ENCODE results near the gene RPTOR. TPM values are rescaled to one million over a fixed set of nuclear protein-coding genes. Genes with fewer than 3 reads are reported as not detected.

The RPTOR gene
- total RNA-seq, 2 donors from 2014 or later, result 62.0 to 228 TPM

GRCh38 chr17:80931421-80932265 lies 387.0 kb downstream of the RPTOR start:
- Mint-ChIP-seq H3K36me3 (ENCODE audit: low read depth) (peaks cover 97% of the 10 kb centered on the region), H3K27me3 (no peaks in the 10 kb centered on the region), H3K4me3 (peak overlapping the region; percentile 23), H3K9me3 (no peaks in the 10 kb centered on the region), H3K4me1 (peaks cover 27% of the 10 kb centered on the region), H3K27ac (peak overlapping the region; percentile 78)
- ATAC-seq (replicated peaks), result peak; percentile 11

- Mint-ChIP-seq H3K4me3 (no peak overlapping the region), H3K27me3 (no peaks in the 10 kb centered on the region)
These were observed 390.9 kb downstream of the RPTOR start for GRCh38 chr17:80935526-80935925.

DNA sequence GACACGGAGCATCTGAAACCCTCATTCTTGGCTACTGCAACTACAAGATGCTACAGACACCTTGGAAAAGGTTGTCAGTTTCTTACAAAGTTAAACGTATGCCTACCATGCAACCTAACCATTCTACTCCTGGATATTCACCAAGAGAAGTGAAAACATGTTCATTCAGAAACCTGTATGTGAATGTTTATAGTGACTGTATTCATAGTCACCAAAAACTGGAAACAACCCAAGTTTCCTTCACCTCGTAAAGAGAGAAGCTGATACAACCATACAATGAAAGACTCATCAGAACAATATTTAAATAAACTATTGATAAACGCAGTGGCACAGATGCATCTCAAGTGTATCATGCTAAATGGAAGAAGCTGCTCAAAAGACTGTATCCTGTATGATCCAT lies 391.6 kb downstream of the RPTOR start:
- Mint-ChIP-seq H3K9me3 (no peaks in the 10 kb centered on the region), H3K27me3 (no peaks in the 10 kb centered on the region), H3K4me1 (peaks cover 47% of the 10 kb centered on the region), H3K36me3 (ENCODE audit: low read depth) (peaks cover 97% of the 10 kb centered on the region), H3K27ac (peak overlapping the region; percentile 86), H3K4me3 (peak overlapping the region; percentile 62)
- peak; percentile 7 for ATAC-seq (replicated peaks)

More at GRCh38 chr17:80935526-80935925, 390.9 kb downstream of the RPTOR start:
- Mint-ChIP-seq H3K4me1 (peaks cover 47% of the 10 kb centered on the region), H3K27ac (peak overlapping the region; percentile 86), H3K36me3 (ENCODE audit: low read depth) (peaks cover 97% of the 10 kb centered on the region), H3K9me3 (no peaks in the 10 kb centered on the region)
- no peak for ATAC-seq (replicated peaks)

DNA sequence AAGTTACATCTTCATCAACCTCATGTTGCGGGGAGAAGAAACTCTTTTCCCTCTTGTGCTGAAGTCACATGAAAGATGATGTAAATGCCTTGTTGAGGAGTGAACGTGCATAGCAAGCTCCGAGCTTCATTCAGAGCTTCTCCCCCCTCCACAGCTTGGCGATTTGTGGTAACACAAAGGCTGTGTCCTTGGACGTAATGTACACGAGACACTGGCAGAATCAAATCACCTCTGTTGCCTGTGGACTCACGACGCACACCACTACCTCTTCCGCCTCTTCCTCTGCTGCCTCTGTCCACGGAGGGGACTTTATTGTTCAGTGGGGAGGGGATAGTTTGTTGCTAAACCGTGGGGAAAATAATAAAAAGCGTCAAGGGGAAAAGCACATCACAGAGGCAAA lies 392.1 kb downstream of the RPTOR start:
- Mint-ChIP-seq H3K27ac (peak overlapping the region; percentile 86), H3K9me3 (no peaks in the 10 kb centered on the region), H3K4me3 (peak overlapping the region; percentile 62), H3K4me1 (peaks cover 47% of the 10 kb centered on the region), H3K36me3 (ENCODE audit: low read depth) (peaks cover 97% of the 10 kb centered on the region), H3K27me3 (no peaks in the 10 kb centered on the region)
- ATAC-seq (replicated peaks), result no peak

DNA sequence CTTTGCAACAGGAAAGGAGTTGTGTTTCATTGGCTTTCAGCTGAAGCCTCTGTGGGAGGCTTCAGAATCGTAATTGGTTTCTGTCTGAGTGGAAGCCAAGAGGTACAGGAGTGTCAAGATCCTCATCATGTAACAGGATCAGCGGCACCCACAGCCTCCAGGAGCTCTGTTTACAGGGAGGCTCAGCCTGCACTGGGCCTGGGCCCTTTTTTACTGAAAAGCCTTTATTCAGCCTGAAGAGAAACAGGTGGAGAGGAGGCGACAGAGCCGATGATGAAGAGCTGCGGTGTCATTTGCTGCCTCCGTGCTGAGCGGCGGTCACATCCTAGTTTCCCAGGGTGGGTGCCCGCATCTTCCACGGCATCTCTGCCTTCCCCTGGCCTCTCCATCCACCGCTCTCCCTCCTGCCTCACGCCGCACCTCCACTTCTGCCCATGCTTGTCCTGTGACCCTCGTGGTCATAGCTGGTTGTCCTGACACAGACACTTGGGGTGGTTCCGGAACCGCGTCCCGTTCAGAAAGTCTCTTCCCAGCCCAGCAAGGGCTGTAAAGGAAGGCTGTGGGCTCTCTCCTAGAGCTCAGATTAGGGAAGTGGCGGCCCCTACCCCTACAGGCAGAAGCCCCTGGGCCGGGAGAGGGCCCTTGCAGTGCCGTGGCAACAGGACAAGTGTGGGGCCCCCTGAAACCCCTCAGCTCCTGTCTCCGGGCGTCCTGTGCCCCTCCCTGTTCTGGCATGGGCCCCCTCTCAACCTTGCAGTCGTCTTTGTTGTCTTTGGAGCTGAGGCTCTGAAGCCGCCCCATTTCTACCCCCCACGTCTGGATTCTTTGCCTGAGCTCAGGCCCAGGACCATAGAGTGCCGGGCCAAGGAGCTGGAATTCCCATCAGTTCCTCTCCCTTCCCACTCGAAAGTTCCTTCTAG lies 393.1 kb downstream of the RPTOR start:
- peak; percentile 20 for ATAC-seq (replicated peaks)
- Mint-ChIP-seq H3K9me3 (no peaks in the 10 kb centered on the region), H3K4me1 (peaks cover 40% of the 10 kb centered on the region)

GRCh38 chr17:80938556-80938955 lies 393.9 kb downstream of the RPTOR start:
- Mint-ChIP-seq H3K27ac (peak overlapping the region; percentile 86), H3K9me3 (no peaks in the 10 kb centered on the region), H3K27me3 (no peaks in the 10 kb centered on the region), H3K4me3 (peak overlapping the region; percentile 62), H3K36me3 (ENCODE audit: low read depth) (peaks cover 93% of the 10 kb centered on the region), H3K4me1 (peaks cover 40% of the 10 kb centered on the region)
- peak; percentile 76 for ATAC-seq (replicated peaks)

More for the DNA sequence above, 393.1 kb downstream of the RPTOR start:
- H3K4me3 Mint-ChIP-seq, result peak overlapping the region; percentile 62
- no peaks in the 10 kb centered on the region for H3K27me3 Mint-ChIP-seq
- peak overlapping the region; percentile 86 for H3K27ac Mint-ChIP-seq
- peaks cover 97% of the 10 kb centered on the region for H3K36me3 Mint-ChIP-seq (ENCODE audit: low read depth)

- Mint-ChIP-seq H3K36me3 (ENCODE audit: low read depth) (peaks cover 92% of the 10 kb centered on the region), H3K27ac (peak overlapping the region; percentile 86), H3K4me3 (peak overlapping the region; percentile 62), H3K4me1 (peaks cover 43% of the 10 kb centered on the region), H3K9me3 (no peaks in the 10 kb centered on the region), H3K27me3 (no peaks in the 10 kb centered on the region)
- ATAC-seq (replicated peaks), result no peak
These were observed 394.8 kb downstream of the RPTOR start for GRCh38 chr17:80939151-80940145.

DNA sequence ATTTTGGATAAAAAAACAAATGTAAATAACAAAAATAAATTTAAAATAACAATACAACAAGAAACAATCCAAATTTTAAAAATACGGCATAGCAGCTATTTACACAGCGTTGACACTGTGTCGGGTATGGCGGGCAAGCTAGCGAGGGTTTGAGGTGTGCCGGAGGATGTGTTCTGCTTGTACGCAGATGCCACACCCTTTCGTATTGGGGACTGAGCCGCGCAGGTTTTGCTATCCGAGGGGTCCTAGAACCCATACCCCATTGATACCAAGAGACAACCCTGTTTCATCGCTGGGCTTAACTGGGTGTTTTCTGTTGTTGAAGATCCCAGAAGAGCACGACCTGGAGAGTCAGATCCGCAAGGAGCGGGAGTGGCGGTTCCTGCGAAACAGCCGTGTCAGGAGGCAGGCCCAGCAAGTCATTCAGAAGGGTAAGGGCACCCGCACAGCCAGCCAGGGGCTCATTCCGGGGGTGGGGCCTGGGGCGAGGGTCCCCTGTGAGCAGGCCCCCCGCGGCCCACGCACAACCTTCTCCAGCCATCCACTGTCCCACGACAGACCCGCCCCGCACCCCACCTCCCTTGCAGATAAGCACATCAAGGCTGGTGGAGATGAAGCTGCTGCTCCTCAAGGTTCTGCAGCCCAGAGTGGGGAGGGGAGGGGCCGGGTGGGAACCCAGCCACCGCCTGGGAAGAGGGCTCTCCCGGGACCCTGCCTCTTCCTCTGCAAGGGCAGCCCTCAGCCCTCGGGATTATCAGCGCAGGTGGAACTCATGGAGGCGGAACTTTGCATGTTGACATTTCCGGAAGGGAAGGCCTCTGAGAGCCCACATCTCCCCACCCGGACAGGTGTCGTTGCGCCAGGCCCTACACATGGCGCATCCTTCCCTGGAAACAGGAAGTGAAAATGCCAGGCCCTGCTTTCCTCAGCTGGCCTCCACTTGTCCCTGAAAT lies 395.8 kb downstream of the RPTOR start:
- H3K36me3 Mint-ChIP-seq (ENCODE audit: low read depth), result peaks cover 93% of the 10 kb centered on the region
- peaks cover 43% of the 10 kb centered on the region for H3K4me1 Mint-ChIP-seq
- no peak for ATAC-seq (replicated peaks)
- H3K27ac Mint-ChIP-seq, result no peak overlapping the region
- no peaks in the 10 kb centered on the region for H3K27me3 Mint-ChIP-seq
- H3K4me3 Mint-ChIP-seq, result no peak overlapping the region
- no peaks in the 10 kb centered on the region for H3K9me3 Mint-ChIP-seq

DNA sequence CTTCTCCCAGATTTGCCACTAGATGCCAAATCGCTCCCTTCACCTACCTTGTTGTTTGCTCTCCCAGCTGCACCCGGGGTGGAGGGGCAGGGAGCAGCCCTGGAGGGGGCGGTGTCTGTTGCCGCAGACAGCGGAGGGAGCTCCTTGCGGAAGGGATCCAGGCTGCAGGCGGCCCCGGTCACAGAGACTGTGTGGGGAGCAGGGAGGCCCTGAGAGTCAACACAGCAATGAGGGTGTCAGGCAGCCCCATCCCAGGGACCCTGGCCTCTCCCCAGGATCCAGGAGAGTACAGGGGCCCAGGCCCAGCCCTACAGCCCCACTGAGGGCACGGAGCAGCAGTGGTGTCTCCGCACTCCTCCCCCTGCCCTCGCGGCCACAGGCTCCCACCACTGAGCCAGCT lies 396.5 kb downstream of the RPTOR start:
- Mint-ChIP-seq H3K27me3 (no peaks in the 10 kb centered on the region), H3K27ac (no peak overlapping the region), H3K4me1 (peaks cover 35% of the 10 kb centered on the region), H3K9me3 (no peaks in the 10 kb centered on the region), H3K4me3 (no peak overlapping the region), H3K36me3 (ENCODE audit: low read depth) (peaks cover 93% of the 10 kb centered on the region)
- no peak for ATAC-seq (replicated peaks)

DNA sequence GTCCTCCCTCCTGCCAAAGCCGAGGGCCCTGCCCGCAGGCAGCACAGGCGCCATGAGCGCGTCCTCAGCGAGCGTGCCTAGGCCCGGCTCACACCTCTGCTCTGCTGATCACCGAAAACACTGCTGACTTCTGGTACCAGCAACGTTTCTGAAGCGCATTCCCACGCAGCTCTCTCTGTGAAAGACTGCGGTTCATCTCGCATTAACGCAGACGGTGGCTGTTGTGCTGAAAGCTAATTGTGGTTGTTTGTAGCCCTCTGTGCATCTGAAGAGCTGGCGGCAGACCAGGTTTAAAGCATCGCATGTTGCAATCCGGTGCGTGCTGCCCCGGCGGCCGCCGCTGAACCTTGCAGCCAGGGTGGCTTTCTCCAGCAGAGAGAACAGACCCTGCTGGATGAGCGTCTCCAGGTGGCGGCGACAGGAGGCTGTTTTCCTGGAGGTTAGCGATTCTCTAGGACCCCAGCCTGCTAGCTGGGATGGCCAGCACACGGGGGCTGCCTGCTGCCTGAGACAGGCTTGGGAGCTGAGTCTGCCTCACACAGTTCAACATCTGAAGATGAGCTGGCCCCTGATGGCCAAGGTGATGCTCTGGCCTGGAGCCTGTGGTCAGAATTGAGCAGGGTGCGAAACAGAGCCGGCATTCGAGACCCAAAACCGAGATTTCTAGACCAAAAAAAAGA lies 397.2 kb downstream of the RPTOR start:
- Mint-ChIP-seq H3K27ac (no peak overlapping the region), H3K4me3 (no peak overlapping the region), H3K4me1 (peaks cover 28% of the 10 kb centered on the region), H3K36me3 (ENCODE audit: low read depth) (peaks cover 94% of the 10 kb centered on the region), H3K9me3 (no peaks in the 10 kb centered on the region), H3K27me3 (no peaks in the 10 kb centered on the region)
- ATAC-seq (replicated peaks), result no peak

DNA sequence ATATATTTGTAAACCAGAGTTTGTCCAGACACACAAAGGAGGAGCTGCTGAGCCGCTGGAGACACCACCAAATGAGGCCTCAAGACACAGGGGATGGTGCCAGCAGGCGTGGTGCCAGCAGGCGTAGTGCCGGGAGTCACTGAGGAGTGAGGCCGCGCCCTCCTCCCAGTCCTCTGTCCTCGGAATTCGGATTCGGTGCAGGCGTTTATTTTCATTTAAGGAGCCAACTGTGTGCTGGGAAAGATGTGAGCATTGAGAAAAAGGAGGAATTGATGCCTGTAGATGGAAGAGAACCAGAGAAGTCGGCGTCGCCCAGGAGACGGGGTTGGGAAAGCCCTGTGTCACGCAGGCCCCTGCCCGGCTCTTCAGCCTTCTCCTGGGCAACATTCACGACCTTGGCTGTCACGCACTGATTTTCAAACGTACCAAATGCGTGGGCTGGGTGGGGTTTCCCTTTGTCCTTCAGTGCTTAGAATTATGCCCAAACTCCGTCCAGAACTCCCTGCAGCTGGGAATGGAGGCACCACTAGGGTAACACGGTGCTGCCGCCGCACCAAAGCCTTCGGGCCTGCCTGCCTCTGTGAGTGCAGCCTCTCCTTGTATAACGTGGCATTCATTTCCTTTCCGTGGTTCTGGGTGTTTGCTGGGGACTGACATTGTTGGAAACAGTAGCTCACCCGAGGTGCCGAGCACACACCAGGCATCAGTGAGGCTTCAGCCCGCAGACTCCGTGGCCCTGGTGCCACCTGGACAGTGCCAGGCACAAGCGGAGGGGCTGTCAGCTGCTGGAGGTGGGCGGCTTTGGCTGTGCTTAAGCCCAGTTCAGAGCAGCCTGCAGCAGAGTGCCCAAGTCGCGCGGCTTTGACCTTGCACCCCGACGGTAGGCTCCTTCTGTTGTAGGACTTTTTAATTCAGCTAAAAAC lies 398.0 kb downstream of the RPTOR start:
- peaks cover 94% of the 10 kb centered on the region for H3K36me3 Mint-ChIP-seq (ENCODE audit: low read depth)

More for the DNA sequence above, 398.0 kb downstream of the RPTOR start:
- H3K27me3 Mint-ChIP-seq, result no peaks in the 10 kb centered on the region
- no peak overlapping the region for H3K4me3 Mint-ChIP-seq
- no peak for ATAC-seq (replicated peaks)
- no peak overlapping the region for H3K27ac Mint-ChIP-seq
- no peaks in the 10 kb centered on the region for H3K9me3 Mint-ChIP-seq
- peaks cover 20% of the 10 kb centered on the region for H3K4me1 Mint-ChIP-seq

All from activated T-helper 17 cell treated with anti-CD3 and anti-CD28 coated beads, Interleukin-2, amount 50 U/mL, for 72 hours (primary cell).